ENCODE results near the gene UST.

The UST gene

GRCh38 chr6:148791372-148791771 is 44.5 kb downstream of the UST start:
- TF ChIP-seq SUZ12 (IDR thresholded peaks at IDR 0.05; ENCODE audit: extremely low read depth, insufficient read depth, insufficient read length) (no peak), ZNF274 (IDR thresholded peaks at IDR 0.05; ENCODE audit: low read depth, low read length) (no peak), YY1 (IDR thresholded peaks at IDR 0.05; ENCODE audit: insufficient read depth, insufficient read length) (no peak)

DNA sequence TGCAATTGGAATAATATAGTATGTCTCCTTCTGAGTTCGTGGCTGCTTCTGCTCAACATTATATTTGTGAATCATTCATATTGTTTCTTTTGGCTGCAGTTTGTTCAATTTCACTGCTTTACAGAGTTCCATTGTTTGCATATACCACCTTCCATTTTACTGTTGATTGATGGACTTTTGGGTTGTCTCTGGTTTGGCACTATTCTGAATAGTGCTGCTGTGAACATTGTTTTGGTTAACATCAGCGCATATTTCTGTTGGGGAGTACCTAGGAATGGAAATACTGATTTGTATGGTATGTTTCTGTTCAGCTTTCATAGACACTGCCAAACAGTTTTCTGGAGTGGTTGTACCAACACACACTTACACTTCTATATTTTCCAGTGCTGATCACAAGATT is 46.9 kb downstream of the UST start:
- no peaks in the 10 kb centered on the region for H3K27me3 ChIP-seq (ENCODE audit: insufficient read depth, insufficient read length)
- TF ChIP-seq ZNF274 (IDR thresholded peaks at IDR 0.05; ENCODE audit: low read depth, low read length) (no peak), YY1 (IDR thresholded peaks at IDR 0.05; ENCODE audit: insufficient read depth, insufficient read length) (no peak), SUZ12 (IDR thresholded peaks at IDR 0.05; ENCODE audit: extremely low read depth, insufficient read depth, insufficient read length) (no peak)
- no peak overlapping the region for H3K9ac ChIP-seq (ENCODE audit: insufficient read length, low read depth)

More at GRCh38 chr6:148791372-148791771, 44.5 kb downstream of the UST start:
- Histone ChIP-seq H3K4me3 (ENCODE audit: insufficient read length, low read depth) (no peak overlapping the region), H3K9me3 (ENCODE audit: insufficient read depth, low read length) (peaks cover 12% of the 10 kb centered on the region), H3K27me3 (ENCODE audit: insufficient read depth, insufficient read length) (no peaks in the 10 kb centered on the region), H3K9ac (ENCODE audit: insufficient read length, low read depth) (no peak overlapping the region), H3K36me3 (ENCODE audit: insufficient read depth, insufficient read length, low read length) (no peaks in the 10 kb centered on the region), H3K4me1 (ENCODE audit: insufficient read depth, insufficient read length) (no peaks in the 10 kb centered on the region)
- DNase-seq (ENCODE audit: low read depth, low spot score), result no peak

GRCh38 chr6:148794797-148795196 is 48.0 kb downstream of the UST start:
- H3K9ac ChIP-seq (ENCODE audit: insufficient read length, low read depth), result no peak overlapping the region
- DNase-seq (ENCODE audit: low read depth, low spot score), result no peak
- H3K36me3 ChIP-seq (ENCODE audit: insufficient read depth, insufficient read length, low read length), result no peaks in the 10 kb centered on the region
- no peaks in the 10 kb centered on the region for H3K4me1 ChIP-seq (ENCODE audit: insufficient read depth, insufficient read length)
- TF ChIP-seq SUZ12 (IDR thresholded peaks at IDR 0.05; ENCODE audit: extremely low read depth, insufficient read depth, insufficient read length) (no peak), YY1 (IDR thresholded peaks at IDR 0.05; ENCODE audit: insufficient read depth, insufficient read length) (no peak), ZNF274 (IDR thresholded peaks at IDR 0.05; ENCODE audit: low read depth, low read length) (no peak)
- no peak overlapping the region for H3K4me3 ChIP-seq (ENCODE audit: insufficient read length, low read depth)
- H3K9me3 ChIP-seq (ENCODE audit: insufficient read depth, low read length), result peaks cover 12% of the 10 kb centered on the region
- no peaks in the 10 kb centered on the region for H3K27me3 ChIP-seq (ENCODE audit: insufficient read depth, insufficient read length)

More for the DNA sequence above, 46.9 kb downstream of the UST start:
- no peak overlapping the region for H3K4me3 ChIP-seq (ENCODE audit: insufficient read length, low read depth)
- peaks cover 12% of the 10 kb centered on the region for H3K9me3 ChIP-seq (ENCODE audit: insufficient read depth, low read length)
- no peaks in the 10 kb centered on the region for H3K4me1 ChIP-seq (ENCODE audit: insufficient read depth, insufficient read length)
- DNase-seq (ENCODE audit: low read depth, low spot score), result no peak
- H3K36me3 ChIP-seq (ENCODE audit: insufficient read depth, insufficient read length, low read length), result no peaks in the 10 kb centered on the region

GRCh38 chr6:148795563-148795962 is 48.7 kb downstream of the UST start:
- peaks cover 12% of the 10 kb centered on the region for H3K9me3 ChIP-seq (ENCODE audit: insufficient read depth, low read length)
- no peak overlapping the region for H3K4me3 ChIP-seq (ENCODE audit: insufficient read length, low read depth)
- TF ChIP-seq SUZ12 (IDR thresholded peaks at IDR 0.05; ENCODE audit: extremely low read depth, insufficient read depth, insufficient read length), result no peak
- TF ChIP-seq ZNF274 (IDR thresholded peaks at IDR 0.05; ENCODE audit: low read depth, low read length), result no peak
- TF ChIP-seq YY1 (IDR thresholded peaks at IDR 0.05; ENCODE audit: insufficient read depth, insufficient read length), result no peak
- H3K36me3 ChIP-seq (ENCODE audit: insufficient read depth, insufficient read length, low read length), result no peaks in the 10 kb centered on the region
- H3K9ac ChIP-seq (ENCODE audit: insufficient read length, low read depth), result no peak overlapping the region
- H3K27me3 ChIP-seq (ENCODE audit: insufficient read depth, insufficient read length), result no peaks in the 10 kb centered on the region
- no peak for DNase-seq (ENCODE audit: low read depth, low spot score)
- no peaks in the 10 kb centered on the region for H3K4me1 ChIP-seq (ENCODE audit: insufficient read depth, insufficient read length)

- H3K36me3 ChIP-seq (ENCODE audit: insufficient read depth, insufficient read length, low read length), result no peaks in the 10 kb centered on the region
These were observed 52.8 kb downstream of the UST start for GRCh38 chr6:148799647-148800046.

GRCh38 chr6:148800536-148800935 is 53.7 kb downstream of the UST start:
- no peak overlapping the region for H3K4me3 ChIP-seq (ENCODE audit: insufficient read length, low read depth)
- no peak for TF ChIP-seq YY1 (IDR thresholded peaks at IDR 0.05; ENCODE audit: insufficient read depth, insufficient read length)
- no peak for TF ChIP-seq ZNF274 (IDR thresholded peaks at IDR 0.05; ENCODE audit: low read depth, low read length)
- TF ChIP-seq SUZ12 (IDR thresholded peaks at IDR 0.05; ENCODE audit: extremely low read depth, insufficient read depth, insufficient read length), result no peak
- no peaks in the 10 kb centered on the region for H3K36me3 ChIP-seq (ENCODE audit: insufficient read depth, insufficient read length, low read length)

More at GRCh38 chr6:148799647-148800046, 52.8 kb downstream of the UST start:
- DNase-seq (ENCODE audit: low read depth, low spot score), result no peak
- Histone ChIP-seq H3K4me3 (ENCODE audit: insufficient read length, low read depth) (no peak overlapping the region), H3K27me3 (ENCODE audit: insufficient read depth, insufficient read length) (no peaks in the 10 kb centered on the region), H3K9ac (ENCODE audit: insufficient read length, low read depth) (no peak overlapping the region), H3K9me3 (ENCODE audit: insufficient read depth, low read length) (peaks cover 11% of the 10 kb centered on the region; the same call in 1 of the 2 replicates), H3K4me1 (ENCODE audit: insufficient read depth, insufficient read length) (peaks cover 3% of the 10 kb centered on the region)
- TF ChIP-seq YY1 (IDR thresholded peaks at IDR 0.05; ENCODE audit: insufficient read depth, insufficient read length) (no peak), SUZ12 (IDR thresholded peaks at IDR 0.05; ENCODE audit: extremely low read depth, insufficient read depth, insufficient read length) (no peak), ZNF274 (IDR thresholded peaks at IDR 0.05; ENCODE audit: low read depth, low read length) (no peak)

GRCh38 chr6:148803979-148804378 is 57.1 kb downstream of the UST start:
- no peak for DNase-seq (ENCODE audit: low read depth, low spot score)
- Histone ChIP-seq H3K4me3 (ENCODE audit: insufficient read length, low read depth) (no peak overlapping the region), H3K4me1 (ENCODE audit: insufficient read depth, insufficient read length) (peaks cover 3% of the 10 kb centered on the region), H3K9me3 (ENCODE audit: insufficient read depth, low read length) (peaks cover 11% of the 10 kb centered on the region; the same call in 1 of the 2 replicates), H3K9ac (ENCODE audit: insufficient read length, low read depth) (no peak overlapping the region), H3K36me3 (ENCODE audit: insufficient read depth, insufficient read length, low read length) (no peaks in the 10 kb centered on the region), H3K27me3 (ENCODE audit: insufficient read depth, insufficient read length) (no peaks in the 10 kb centered on the region)
- TF ChIP-seq SUZ12 (IDR thresholded peaks at IDR 0.05; ENCODE audit: extremely low read depth, insufficient read depth, insufficient read length) (no peak), YY1 (IDR thresholded peaks at IDR 0.05; ENCODE audit: insufficient read depth, insufficient read length) (no peak), ZNF274 (IDR thresholded peaks at IDR 0.05; ENCODE audit: low read depth, low read length) (no peak)

More at GRCh38 chr6:148800536-148800935, 53.7 kb downstream of the UST start:
- H3K27me3 ChIP-seq (ENCODE audit: insufficient read depth, insufficient read length), result no peaks in the 10 kb centered on the region
- H3K4me1 ChIP-seq (ENCODE audit: insufficient read depth, insufficient read length), result peaks cover 3% of the 10 kb centered on the region
- H3K9ac ChIP-seq (ENCODE audit: insufficient read length, low read depth), result no peak overlapping the region
- H3K9me3 ChIP-seq (ENCODE audit: insufficient read depth, low read length), result peaks cover 11% of the 10 kb centered on the region; the same call in 1 of the 2 replicates
- no peak for DNase-seq (ENCODE audit: low read depth, low spot score)

Data from NT2/D1 (cell line).